MM.1S (cell line): ENCODE data around the gene NEURL1.

ENCODE experiments used
- CTCF ChIP-seq: fragments of 300-600 bp; sonication (generic); IDR thresholded peaks from 2 replicates; pipeline ENCODE4 v1.5.1; 2016; ENCODE audit warnings: antibody characterized with exemption, low read length, mixed read lengths
- EZH2 ChIP-seq: fragments of 300-600 bp; sonication (generic); optimal IDR thresholded peaks from 2 replicates; pipeline ENCODE3; 2017; ENCODE audit warnings: low read depth, mild to moderate bottlenecking, antibody characterized with exemption, low read length, mixed read lengths
- EZH2phosphoT487 ChIP-seq: fragments of 300-600 bp; sonication (generic); IDR thresholded peaks from 2 replicates; pipeline ENCODE4 v1.6.1; 2018; ENCODE audit warnings: antibody characterized with exemption, low read length

- TF ChIP-seq CTCF (no peak), EZH2 (no peak), EZH2phosphoT487 (no peak)
Measured at GRCh38 chr10:103452506-103453230, 40.8 kb upstream of the NEURL1 start.
